Esophagus squamous epithelium (tissue), 5 donors: ENCODE results near the gene GPT2. TPM values are rescaled to one million over a fixed set of nuclear protein-coding genes. Genes with fewer than 3 reads are reported as not detected.

Experiments
- DNase-seq: peaks from one replicate; lab custom pipeline; 2025; lab: John Stamatoyannopoulos, UW
- H3K27ac ChIP-seq, 4 donors: fragments of 200-600 bp; sonication (generic); one replicate each; pipeline ENCODE4 v1.5.1; 2016 to 2019; ENCODE audit warnings: mild to moderate bottlenecking in 1 of 4
- H3K27me3 ChIP-seq, 4 donors: fragments of 200-600 bp; sonication (generic); 1 replicate in 3 of 4; 2 replicates in 1 of 4; pipeline versions ENCODE4 v1.5.1 to v1.6.0; 2017 to 2021; ENCODE audit warnings: antibody characterized with exemption in 1 of 4
- H3K36me3 ChIP-seq, 3 donors: fragments of 200-600 bp; sonication (generic); one replicate each; pipeline ENCODE4 v1.5.1; 2016 to 2019
- H3K4me1 ChIP-seq, 3 donors: fragments of 200-600 bp; sonication (generic); one replicate each; pipeline ENCODE4 v1.5.1; 2017 to 2019
- H3K4me3 ChIP-seq, 4 donors: fragments of 200-600 bp; sonication (generic); 1 replicate in 3 of 4; 2 replicates in 1 of 4; pipeline ENCODE4 v1.5.1; 2016 to 2019; ENCODE audit warnings: mild to moderate bottlenecking in 2 of 4, moderate library complexity in 1 of 4
- H3K9me3 ChIP-seq, 3 donors: fragments of 200-600 bp; sonication (generic); one replicate each; pipeline ENCODE4 v1.5.1; 2016 to 2019
- POLR2A ChIP-seq, 4 donors: fragments of 450-650 bp; IDR thresholded peaks; one replicate each; pipeline ENCODE4 v1.6.1; 2017; ENCODE audit warnings: antibody characterized with exemption in 4 of 4, mild to moderate bottlenecking in 4 of 4, moderate library complexity in 3 of 4
- WGBS, 2 donors: methylation state at CpG; one replicate each; pipeline ENCODE4 v1.1.5; 2018; 5-methylcytosine and 5-hydroxymethylcytosine counted together
- intact Hi-C: fragments of 100-400 bp; cut with DNase I; formaldehyde crosslinking; loops from one replicate; pipeline ENCODE4 v1.15.0; 2022
- total RNA-seq, 4 donors: library from RNA; depleted of rRNA; stranded (reverse); fragments of >200 nt; gene quantifications; one replicate each; pipeline ENCODE4 v1.1.0, GENCODE V29; 2016
- TF ChIP-seq, protein P1 (sequence below), 6 experiments: fragments of 450-650 bp in 4 of 6; fragments of 200-600 bp in 2 of 6; sonication (generic) in 2 of 6; IDR thresholded peaks; one replicate each; pipeline ENCODE4 v1.5.1; 2016 to 2019; ENCODE audit warnings: antibody characterized with exemption in 6 of 6, mild to moderate bottlenecking in 4 of 6, moderate library complexity in 4 of 6
- donor health status: DM: yes; HTN: yes; CAD: no.

The GPT2 gene
- total RNA-seq, 4 donors from 2014 or later, result 43.3 to 113 (median 77.2) TPM

DNA sequence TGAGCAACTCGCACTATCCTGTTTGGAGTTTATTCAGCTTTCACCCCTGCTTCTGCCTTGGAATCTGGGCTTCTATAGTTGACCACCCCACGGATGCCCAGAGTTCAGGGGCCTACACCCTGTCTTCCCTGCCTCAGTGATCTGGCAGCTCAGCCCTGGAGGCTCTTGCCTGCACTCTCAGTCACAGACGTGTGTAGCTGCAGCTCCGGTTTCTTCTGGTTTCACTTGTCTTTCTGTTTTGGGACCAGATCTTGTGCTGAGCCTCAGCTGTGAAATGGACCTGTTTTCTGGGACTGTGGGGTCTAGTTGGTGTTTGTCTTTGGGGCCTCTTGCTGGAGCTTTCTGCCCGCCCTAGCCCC is 5.8 kb downstream of the GPT2 start:
- Histone ChIP-seq H3K4me3 (no peak overlapping the region), H3K4me1 (peaks cover 23 to 72% (median 24%) of the 10 kb centered on the region in 3 donors), H3K36me3 (peaks cover 0 to 43% (median 0%) of the 10 kb centered on the region in 3 donors), H3K9me3 (no peaks in the 10 kb centered on the region), H3K27me3 (no peaks in the 10 kb centered on the region), H3K27ac (peak overlapping the region in 3 of 4 donors; percentile 21 to 91 (median 26))
- no peak for DNase-seq
- no peak for TF ChIP-seq POLR2A (IDR thresholded peaks at IDR 0.05)
- TF ChIP-seq, protein P1, sequence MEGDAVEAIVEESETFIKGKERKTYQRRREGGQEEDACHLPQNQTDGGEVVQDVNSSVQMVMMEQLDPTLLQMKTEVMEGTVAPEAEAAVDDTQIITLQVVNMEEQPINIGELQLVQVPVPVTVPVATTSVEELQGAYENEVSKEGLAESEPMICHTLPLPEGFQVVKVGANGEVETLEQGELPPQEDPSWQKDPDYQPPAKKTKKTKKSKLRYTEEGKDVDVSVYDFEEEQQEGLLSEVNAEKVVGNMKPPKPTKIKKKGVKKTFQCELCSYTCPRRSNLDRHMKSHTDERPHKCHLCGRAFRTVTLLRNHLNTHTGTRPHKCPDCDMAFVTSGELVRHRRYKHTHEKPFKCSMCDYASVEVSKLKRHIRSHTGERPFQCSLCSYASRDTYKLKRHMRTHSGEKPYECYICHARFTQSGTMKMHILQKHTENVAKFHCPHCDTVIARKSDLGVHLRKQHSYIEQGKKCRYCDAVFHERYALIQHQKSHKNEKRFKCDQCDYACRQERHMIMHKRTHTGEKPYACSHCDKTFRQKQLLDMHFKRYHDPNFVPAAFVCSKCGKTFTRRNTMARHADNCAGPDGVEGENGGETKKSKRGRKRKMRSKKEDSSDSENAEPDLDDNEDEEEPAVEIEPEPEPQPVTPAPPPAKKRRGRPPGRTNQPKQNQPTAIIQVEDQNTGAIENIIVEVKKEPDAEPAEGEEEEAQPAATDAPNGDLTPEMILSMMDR (IDR thresholded peaks at IDR 0.05), result no peak
- 56 to 61% methylated on average over 4 of the region's 5 CpGs for WGBS, 2 donors
- intact Hi-C loops, result no loop called here

DNA sequence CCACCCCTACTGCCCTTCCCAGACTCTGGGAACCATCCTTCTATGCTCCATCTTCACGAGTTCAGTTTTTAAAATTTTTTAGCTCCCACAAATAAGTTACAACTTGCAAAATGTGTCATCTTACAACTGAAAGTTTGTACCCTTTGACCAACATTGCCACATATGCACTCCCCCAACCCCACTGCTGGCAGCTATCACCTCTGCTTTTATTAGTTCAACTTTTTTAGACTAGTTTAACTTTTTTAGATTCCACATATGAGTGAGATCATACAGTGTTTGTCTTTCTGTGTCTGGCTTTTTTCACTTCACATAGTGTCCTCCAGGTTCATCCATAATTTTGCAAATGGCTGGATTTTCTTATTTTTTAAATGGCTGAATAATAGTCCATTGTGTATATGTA is 7.7 kb downstream of the GPT2 start:
- intact Hi-C loops, result no loop called here
- H3K9me3 ChIP-seq, result no peaks in the 10 kb centered on the region
- WGBS, 2 donors, result 38 to 48% methylated on average over 1 of the region's 1 CpG
- H3K27ac ChIP-seq, result no peak overlapping the region
- peaks cover 0 to 43% (median 0%) of the 10 kb centered on the region in 3 donors for H3K36me3 ChIP-seq
- peaks cover 20 to 72% (median 30%) of the 10 kb centered on the region in 3 donors for H3K4me1 ChIP-seq
- H3K27me3 ChIP-seq, result no peaks in the 10 kb centered on the region
- DNase-seq, result no peak
- no peak overlapping the region for H3K4me3 ChIP-seq
- no peak for TF ChIP-seq POLR2A (IDR thresholded peaks at IDR 0.05)
- TF ChIP-seq, protein P1 (IDR thresholded peaks at IDR 0.05), result no peak

DNA sequence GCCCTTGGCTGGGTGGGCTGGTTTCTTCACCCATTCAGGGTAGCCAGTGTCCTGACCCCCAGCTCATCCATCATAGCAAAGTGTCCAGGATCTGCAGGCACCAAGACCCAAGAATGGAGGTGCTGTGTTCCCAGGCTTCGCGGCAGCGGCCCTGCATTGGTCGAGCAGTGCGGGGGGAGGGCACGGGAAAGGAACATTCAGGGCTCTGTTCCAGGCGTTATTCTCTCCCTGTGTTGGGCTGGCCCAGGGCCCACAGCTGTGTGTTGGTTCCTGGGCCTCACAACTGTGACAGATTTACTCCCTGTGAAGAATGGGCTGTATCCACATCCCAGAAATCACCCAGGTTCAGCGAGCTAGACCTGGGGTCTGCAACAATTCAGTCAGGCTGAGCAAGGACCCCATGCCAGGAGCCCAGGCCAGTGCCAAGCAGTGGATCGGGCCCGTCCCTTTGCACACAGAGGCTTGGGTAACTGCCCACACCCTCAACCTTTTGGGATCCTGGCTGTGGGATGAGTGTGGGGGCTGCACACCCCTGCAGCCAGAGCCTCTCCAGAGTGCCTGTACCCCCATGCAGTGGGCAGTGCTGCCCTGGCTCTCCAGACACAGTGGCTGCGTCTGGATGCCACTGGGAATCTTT is 10.0 kb downstream of the GPT2 start:
- Histone ChIP-seq H3K36me3 (peaks cover 0 to 52% (median 4%) of the 10 kb centered on the region in 3 donors), H3K27ac (peak overlapping the region in 2 of 4 donors; percentile 26 to 55), H3K4me3 (no peak overlapping the region), H3K4me1 (peaks cover 17 to 72% (median 31%) of the 10 kb centered on the region in 3 donors), H3K27me3 (no peaks in the 10 kb centered on the region), H3K9me3 (no peaks in the 10 kb centered on the region)
- no peak for DNase-seq
- no peak for TF ChIP-seq POLR2A (IDR thresholded peaks at IDR 0.05)
- TF ChIP-seq, protein P1 (IDR thresholded peaks at IDR 0.05), result no peak
- whole genome bisulfite sequencing, 2 donors, result 40 to 100% methylated on average over 1 to 2 of the region's 11 CpGs
- intact Hi-C loops, result no loop called here

DNA sequence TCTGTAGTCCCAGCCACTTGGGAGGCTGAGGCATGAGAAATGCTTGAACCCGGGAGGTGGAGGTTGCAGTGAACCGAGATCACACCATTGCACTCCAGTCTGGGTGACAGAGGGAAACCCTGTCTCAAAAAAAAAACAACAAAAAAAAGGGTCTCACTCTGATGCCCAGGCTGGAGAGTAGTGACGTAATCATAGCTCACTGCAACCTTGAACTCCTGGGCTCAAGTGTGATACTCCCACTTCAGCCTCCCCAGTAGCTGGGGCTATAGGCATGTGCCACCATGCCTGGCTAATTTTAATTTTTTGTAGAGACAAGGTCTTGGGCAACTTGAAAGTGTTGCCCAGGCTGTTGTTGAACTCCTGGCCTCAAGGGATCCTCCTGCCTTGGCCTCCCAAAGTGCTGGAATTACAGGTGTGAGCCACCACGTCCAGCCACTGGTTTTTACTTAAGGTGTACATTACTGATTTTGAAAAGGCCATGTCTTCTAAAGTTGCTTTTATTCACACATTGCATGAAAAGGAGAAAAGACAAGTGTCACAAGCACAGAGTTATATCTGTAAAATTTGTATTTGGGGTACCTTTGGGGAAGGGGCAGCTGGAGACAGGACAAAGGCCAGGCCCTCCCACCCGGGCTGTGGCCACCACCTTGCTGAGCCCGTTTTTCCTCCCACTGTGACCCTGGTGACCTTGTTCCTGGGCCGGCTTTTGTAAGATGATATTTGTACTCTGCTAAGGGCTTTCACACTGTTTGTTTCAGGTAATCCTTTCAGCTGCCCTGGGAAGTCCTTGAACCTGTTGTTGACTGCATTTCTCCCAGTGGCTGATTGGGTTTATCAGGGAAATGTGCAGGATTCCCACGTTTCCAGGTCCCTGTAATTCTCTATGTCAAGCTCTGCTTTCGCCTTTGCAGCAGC is 11.5 kb downstream of the GPT2 start:
- Histone ChIP-seq H3K36me3 (peaks cover 0 to 45% (median 4%) of the 10 kb centered on the region in 3 donors), H3K4me1 (peaks cover 29 to 74% (median 43%) of the 10 kb centered on the region in 3 donors), H3K4me3 (no peak overlapping the region), H3K27me3 (no peaks in the 10 kb centered on the region), H3K27ac (peak overlapping the region; percentile 9 to 79 (median 44)), H3K9me3 (no peaks in the 10 kb centered on the region)
- intact Hi-C loops, result no loop called here
- TF ChIP-seq, protein P1 (IDR thresholded peaks at IDR 0.05), result no peak
- no peak for TF ChIP-seq POLR2A (IDR thresholded peaks at IDR 0.05)
- 65 to 69% methylated on average over 9 of the region's 9 CpGs for WGBS, 2 donors
- DNase-seq, result no peak
